A673 (cell line): ENCODE measurements around the gene MOSPD2. TPM values are rescaled to one million over a fixed set of nuclear protein-coding genes. Genes with fewer than 3 reads are reported as not detected.

Experiments used
- BruUV-seq: library from RNA; stranded (reverse); fragments of 400-500 nt; replicated peaks from 2 replicates; lab custom pipeline; 2021; lab: Mats Ljungman, UMichigan
- CTCF ChIA-PET: fragments of 300-600 bp; sonication (Branson Sonifier 250); formaldehyde crosslinking; loops from one replicate; lab custom pipeline; 2022; ENCODE audit warnings: antibody characterized with exemption; lab: Charles Lee
- POLR2A ChIA-PET: fragments of 300-600 bp; sonication (Branson Sonifier 250); formaldehyde crosslinking; loops from one replicate; lab custom pipeline; 2022; ENCODE audit warnings: antibody characterized with exemption; ENCODE audit not compliant: low non-redundant PET; lab: Charles Lee
- DNase-seq: peaks from one replicate; pipeline ENCODE4 v3.0.0-alpha.2; 2015; ENCODE audit warnings: low spot score
- H3K27ac ChIP-seq: fragments of 200-600 bp; sonication (generic); 2 replicates; pipeline ENCODE4 v1.5.1; 2016; ENCODE audit warnings: mixed run types, low read depth, mild to moderate bottlenecking, mixed read lengths, antibody characterized with exemption, low read length; ENCODE audit not compliant: poor library complexity, severe bottlenecking
- H3K27me3 ChIP-seq: fragments of 200-600 bp; sonication (generic); replicated peaks from 2 replicates; pipeline ENCODE4 v1.6.1; 2017; ENCODE audit warnings: mixed run types, low read depth, mild to moderate bottlenecking, mixed read lengths, antibody characterized with exemption, low read length; ENCODE audit not compliant: insufficient read depth, poor library complexity
- H3K36me3 ChIP-seq: fragments of 200-600 bp; sonication (generic); 2 replicates; pipeline ENCODE4 v1.6.1; 2016; ENCODE audit warnings: mixed run types, mild to moderate bottlenecking, mixed read lengths, antibody characterized with exemption, low read length; ENCODE audit not compliant: insufficient read depth, poor library complexity, severe bottlenecking
- H3K4me1 ChIP-seq: fragments of 200-600 bp; sonication (generic); 2 replicates; pipeline ENCODE4 v1.6.1; 2017; ENCODE audit warnings: mixed run types, mild to moderate bottlenecking, mixed read lengths, antibody characterized with exemption, low read length; ENCODE audit not compliant: insufficient read depth, poor library complexity, severe bottlenecking
- H3K4me3 ChIP-seq: fragments of 200-600 bp; sonication (generic); 2 replicates; pipeline ENCODE4 v1.5.1; 2016; ENCODE audit warnings: low read depth, mixed run types, mild to moderate bottlenecking, mixed read lengths, low read length; ENCODE audit not compliant: poor library complexity, severe bottlenecking
- H3K9me3 ChIP-seq: fragments of 200-600 bp; sonication (generic); 2 replicates; pipeline ENCODE4 v1.6.1; 2016; ENCODE audit warnings: mixed run types, low read depth, mild to moderate bottlenecking, mixed read lengths, antibody characterized with exemption, low read length; ENCODE audit not compliant: poor library complexity, severe bottlenecking
- EZH2 ChIP-seq: fragments of 200-600 bp; sonication (generic); IDR thresholded peaks from 2 replicates; pipeline ENCODE4 v1.6.1; 2017; ENCODE audit warnings: borderline replicate concordance, low read depth, mild to moderate bottlenecking, mixed read lengths, antibody characterized with exemption, low read length; ENCODE audit not compliant: poor library complexity, severe bottlenecking
- intact Hi-C: fragments of 100-400 bp; cut with micrococcal nuclease; formaldehyde crosslinking; loops from one replicate; pipeline ENCODE4 v1.10.0; 2022; ENCODE audit not compliant: unreplicated experiment
- total RNA-seq: library from RNA; stranded (reverse); gene quantifications from 2 replicates; pipeline ENCODE4 v1.2.3, GENCODE V29; 2021
- TF ChIP-seq, protein P1 (sequence below): fragments of 300-800, 200-600 bp; sonication (generic); conservative IDR thresholded peaks from 2 replicates; pipeline ENCODE4 v1.5.1; 2017; ENCODE audit warnings: low read depth, mild to moderate bottlenecking, antibody characterized with exemption, low read length, moderate library complexity, mixed read lengths

Gene MOSPD2
- total RNA-seq, 1 experiment from 2014 or later: 11.5 TPM

DNA sequence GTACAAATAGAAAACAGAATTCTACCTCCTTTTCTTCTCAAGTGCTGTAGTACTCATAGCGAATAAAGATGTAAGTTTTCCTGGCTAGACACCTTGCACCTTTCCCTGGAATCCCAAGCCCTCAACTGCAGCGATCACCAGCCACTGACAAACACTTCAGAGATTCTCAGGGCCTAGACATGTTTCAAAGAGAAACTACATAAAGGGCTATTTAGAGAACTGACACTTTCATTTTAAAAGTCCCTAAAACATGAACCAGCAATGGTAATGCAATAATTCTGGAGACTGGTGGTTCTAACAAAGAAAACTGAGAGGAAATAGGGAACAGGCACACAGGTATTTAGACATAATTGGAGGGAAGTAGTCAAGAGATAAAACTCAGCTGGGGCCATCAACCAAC lies 36.1 kb upstream of the MOSPD2 start:
- Histone ChIP-seq H3K9me3 (no peaks in the 10 kb centered on the region), H3K4me3 (no peak overlapping the region), H3K27ac (no peak overlapping the region), H3K36me3 (peaks cover 4% of the 10 kb centered on the region), H3K27me3 (no peaks in the 10 kb centered on the region), H3K4me1 (no peaks in the 10 kb centered on the region)
- ChIA-PET CTCF (no interaction called here), POLR2A (no interaction called here)
- no TSS peak for BruUV-seq
- DNase-seq: no peak
- TF ChIP-seq EZH2: no peak
- TF ChIP-seq, protein P1, sequence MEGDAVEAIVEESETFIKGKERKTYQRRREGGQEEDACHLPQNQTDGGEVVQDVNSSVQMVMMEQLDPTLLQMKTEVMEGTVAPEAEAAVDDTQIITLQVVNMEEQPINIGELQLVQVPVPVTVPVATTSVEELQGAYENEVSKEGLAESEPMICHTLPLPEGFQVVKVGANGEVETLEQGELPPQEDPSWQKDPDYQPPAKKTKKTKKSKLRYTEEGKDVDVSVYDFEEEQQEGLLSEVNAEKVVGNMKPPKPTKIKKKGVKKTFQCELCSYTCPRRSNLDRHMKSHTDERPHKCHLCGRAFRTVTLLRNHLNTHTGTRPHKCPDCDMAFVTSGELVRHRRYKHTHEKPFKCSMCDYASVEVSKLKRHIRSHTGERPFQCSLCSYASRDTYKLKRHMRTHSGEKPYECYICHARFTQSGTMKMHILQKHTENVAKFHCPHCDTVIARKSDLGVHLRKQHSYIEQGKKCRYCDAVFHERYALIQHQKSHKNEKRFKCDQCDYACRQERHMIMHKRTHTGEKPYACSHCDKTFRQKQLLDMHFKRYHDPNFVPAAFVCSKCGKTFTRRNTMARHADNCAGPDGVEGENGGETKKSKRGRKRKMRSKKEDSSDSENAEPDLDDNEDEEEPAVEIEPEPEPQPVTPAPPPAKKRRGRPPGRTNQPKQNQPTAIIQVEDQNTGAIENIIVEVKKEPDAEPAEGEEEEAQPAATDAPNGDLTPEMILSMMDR: no peak
- intact Hi-C loops: no loop called here

DNA sequence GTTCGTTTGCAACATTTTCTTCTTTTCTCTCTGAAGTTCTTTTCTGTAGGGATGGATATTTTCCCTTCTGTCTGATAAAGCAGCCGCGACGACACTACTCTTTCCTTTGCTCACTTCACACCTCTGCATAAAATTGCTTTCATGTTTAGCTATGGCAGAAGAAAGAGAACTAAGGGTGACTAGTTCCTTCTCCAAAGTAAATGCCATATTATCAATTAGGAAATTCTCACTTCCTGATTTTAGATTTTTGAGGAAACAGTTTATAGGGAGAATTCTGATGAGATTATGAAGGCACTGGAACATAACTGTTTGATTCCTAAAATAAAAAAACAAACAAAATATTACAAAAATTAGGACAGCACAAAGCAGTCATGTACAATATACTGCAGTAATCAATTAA lies 29.6 kb upstream of the MOSPD2 start:
- Histone ChIP-seq H3K9me3 (no peaks in the 10 kb centered on the region), H3K36me3 (no peaks in the 10 kb centered on the region), H3K4me1 (no peaks in the 10 kb centered on the region), H3K27me3 (no peaks in the 10 kb centered on the region), H3K4me3 (no peak overlapping the region), H3K27ac (no peak overlapping the region)
- ChIA-PET CTCF (no interaction called here), POLR2A (no interaction called here)
- no peak for TF ChIP-seq EZH2
- TF ChIP-seq, protein P1: no peak
- intact Hi-C loops: no loop called here
- DNase-seq: no peak
- no TSS peak for BruUV-seq

DNA sequence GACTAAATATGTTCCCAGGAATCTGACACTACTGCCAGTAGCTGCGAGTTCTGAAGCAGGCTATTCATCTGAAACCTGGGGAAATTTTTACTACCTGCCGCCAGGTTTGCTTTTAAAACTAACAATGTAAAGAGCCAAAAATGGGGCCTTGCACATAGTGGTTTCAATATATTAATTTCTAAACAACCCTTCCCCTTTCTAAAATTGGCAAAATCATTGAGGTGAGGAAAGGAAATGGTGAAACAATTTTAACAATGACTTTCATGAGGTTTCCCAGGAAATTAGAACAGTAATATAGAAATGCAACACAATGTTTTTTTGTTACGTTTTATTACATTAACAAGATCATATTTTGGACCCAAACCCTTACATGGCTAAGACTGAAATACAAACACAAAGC lies 21.7 kb upstream of the MOSPD2 start:
- POLR2A ChIA-PET: no interaction called here
- intact Hi-C loops: no loop called here
- Histone ChIP-seq H3K27me3 (no peaks in the 10 kb centered on the region), H3K4me3 (no peak overlapping the region), H3K9me3 (no peaks in the 10 kb centered on the region), H3K4me1 (no peaks in the 10 kb centered on the region), H3K27ac (no peak overlapping the region), H3K36me3 (no peaks in the 10 kb centered on the region)
- no peak for DNase-seq
- CTCF ChIA-PET: no interaction called here
- no TSS peak for BruUV-seq
- TF ChIP-seq EZH2: no peak
- TF ChIP-seq, protein P1: no peak
